Measurements from ENCODE around the gene CHN2. TPM values are rescaled to one million over a fixed set of nuclear protein-coding genes. Genes with fewer than 3 reads are reported as not detected.

CHN2 gene
- total RNA-seq, 6 donors from 2014 or later, result 6.2 to 13.7 (median 11.2) TPM

DNA sequence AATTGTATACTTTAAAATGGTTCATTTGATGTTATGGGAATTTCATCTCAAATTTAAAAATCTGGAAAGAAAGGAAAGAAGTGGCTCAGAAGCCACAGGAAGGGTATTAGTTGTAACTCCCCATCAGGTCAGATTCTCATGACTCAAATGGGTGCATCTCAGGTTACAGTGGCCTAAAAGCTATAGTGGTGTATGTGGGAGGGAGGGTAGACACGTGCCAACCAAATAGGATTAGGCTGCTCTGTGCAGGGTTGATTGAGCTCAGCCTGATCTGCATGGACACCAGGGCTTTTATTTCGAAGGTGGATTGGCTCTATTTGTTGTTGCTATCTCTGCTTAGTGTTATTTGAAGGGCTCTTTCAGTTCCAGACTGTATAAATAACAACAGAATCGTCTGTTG lies 247.6 kb downstream of the CHN2 start:
- DNase-seq (no peak), ATAC-seq (ENCODE audit: low FRiP score in 2 of 2) (no peak)
- no peaks in the 10 kb centered on the region for H3K27me3 ChIP-seq
- H3K9me3 ChIP-seq, result no peaks in the 10 kb centered on the region
- WGBS, 2 donors, result 32 to 44% methylated on average over 3 of the region's 3 CpGs
- H3K4me3 ChIP-seq, result no peak overlapping the region
- no peak for TF ChIP-seq POLR2AphosphoS5 (IDR thresholded peaks at IDR 0.05)
- no peak for TF ChIP-seq POLR2A (IDR thresholded peaks at IDR 0.05)
- TF ChIP-seq, protein P1, sequence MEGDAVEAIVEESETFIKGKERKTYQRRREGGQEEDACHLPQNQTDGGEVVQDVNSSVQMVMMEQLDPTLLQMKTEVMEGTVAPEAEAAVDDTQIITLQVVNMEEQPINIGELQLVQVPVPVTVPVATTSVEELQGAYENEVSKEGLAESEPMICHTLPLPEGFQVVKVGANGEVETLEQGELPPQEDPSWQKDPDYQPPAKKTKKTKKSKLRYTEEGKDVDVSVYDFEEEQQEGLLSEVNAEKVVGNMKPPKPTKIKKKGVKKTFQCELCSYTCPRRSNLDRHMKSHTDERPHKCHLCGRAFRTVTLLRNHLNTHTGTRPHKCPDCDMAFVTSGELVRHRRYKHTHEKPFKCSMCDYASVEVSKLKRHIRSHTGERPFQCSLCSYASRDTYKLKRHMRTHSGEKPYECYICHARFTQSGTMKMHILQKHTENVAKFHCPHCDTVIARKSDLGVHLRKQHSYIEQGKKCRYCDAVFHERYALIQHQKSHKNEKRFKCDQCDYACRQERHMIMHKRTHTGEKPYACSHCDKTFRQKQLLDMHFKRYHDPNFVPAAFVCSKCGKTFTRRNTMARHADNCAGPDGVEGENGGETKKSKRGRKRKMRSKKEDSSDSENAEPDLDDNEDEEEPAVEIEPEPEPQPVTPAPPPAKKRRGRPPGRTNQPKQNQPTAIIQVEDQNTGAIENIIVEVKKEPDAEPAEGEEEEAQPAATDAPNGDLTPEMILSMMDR (IDR thresholded peaks at IDR 0.05), result no peak
- no peak for TF ChIP-seq EP300 (IDR thresholded peaks at IDR 0.05)
- H3K27ac ChIP-seq, result no peak overlapping the region
- no peaks in the 10 kb centered on the region for H3K4me1 ChIP-seq
- H3K36me3 ChIP-seq, result no peaks in the 10 kb centered on the region

DNA sequence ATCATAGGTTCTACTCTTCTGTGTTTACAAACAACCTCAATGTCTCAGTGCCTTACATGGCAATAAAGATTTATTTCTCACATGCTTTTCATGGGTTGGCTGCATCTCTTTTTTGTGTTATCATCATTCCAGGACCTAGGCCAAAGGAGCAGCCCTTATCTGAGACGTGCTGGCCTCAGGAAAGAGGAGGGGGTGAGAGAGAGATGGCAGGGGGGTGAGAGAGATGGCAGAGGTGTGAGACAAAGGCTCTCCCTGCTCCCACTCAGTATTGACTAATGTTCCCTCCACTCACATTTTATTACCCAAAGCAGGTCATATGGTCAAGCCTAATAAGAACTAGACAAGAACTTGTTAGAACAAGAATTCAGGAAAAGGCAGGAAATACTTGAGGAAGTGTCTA lies 249.0 kb downstream of the CHN2 start:
- H3K36me3 ChIP-seq, result no peaks in the 10 kb centered on the region
- ATAC-seq (ENCODE audit: low FRiP score in 2 of 2), result no peak
- no peak for TF ChIP-seq POLR2AphosphoS5 (IDR thresholded peaks at IDR 0.05)
- TF ChIP-seq, protein P1 (IDR thresholded peaks at IDR 0.05), result no peak
- TF ChIP-seq EP300 (IDR thresholded peaks at IDR 0.05), result no peak
- TF ChIP-seq POLR2A (IDR thresholded peaks at IDR 0.05), result no peak
- no peak overlapping the region for H3K27ac ChIP-seq
- no peak overlapping the region for H3K4me3 ChIP-seq
- WGBS, 2 donors, result 77% methylated on average over 1 of the region's 1 CpG
- no peaks in the 10 kb centered on the region for H3K27me3 ChIP-seq
- no peaks in the 10 kb centered on the region for H3K9me3 ChIP-seq
- no peak for DNase-seq
- H3K4me1 ChIP-seq, result no peaks in the 10 kb centered on the region

DNA sequence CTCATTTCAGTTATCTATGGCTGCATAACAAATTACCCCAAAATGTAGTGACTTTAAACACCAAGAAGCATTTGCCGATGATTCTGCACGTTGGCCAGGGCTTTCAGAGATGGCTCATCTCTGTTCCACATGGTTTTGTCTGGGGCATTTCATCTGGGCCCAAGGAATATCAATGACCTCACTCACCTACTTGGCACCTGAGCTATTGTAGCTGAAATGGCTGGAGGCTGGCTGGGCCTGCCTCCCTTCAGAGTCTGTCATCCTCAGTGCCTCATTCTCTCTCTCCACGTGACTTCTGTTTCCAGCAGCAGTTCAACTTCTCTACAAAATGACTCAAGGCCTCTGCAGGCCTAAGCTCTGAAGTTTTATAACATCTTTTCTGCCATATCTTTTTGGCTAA lies 249.7 kb downstream of the CHN2 start:
- no peaks in the 10 kb centered on the region for H3K27me3 ChIP-seq
- DNase-seq (no peak), ATAC-seq (ENCODE audit: low FRiP score in 2 of 2) (no peak)
- H3K36me3 ChIP-seq, result no peaks in the 10 kb centered on the region
- H3K27ac ChIP-seq, result no peak overlapping the region
- H3K9me3 ChIP-seq, result no peaks in the 10 kb centered on the region
- 91 to 93% methylated on average over 3 of the region's 3 CpGs for WGBS, 2 donors
- no peaks in the 10 kb centered on the region for H3K4me1 ChIP-seq
- TF ChIP-seq, protein P1 (IDR thresholded peaks at IDR 0.05), result no peak
- no peak for TF ChIP-seq POLR2AphosphoS5 (IDR thresholded peaks at IDR 0.05)
- no peak for TF ChIP-seq EP300 (IDR thresholded peaks at IDR 0.05)
- no peak for TF ChIP-seq POLR2A (IDR thresholded peaks at IDR 0.05)
- no peak overlapping the region for H3K4me3 ChIP-seq

DNA sequence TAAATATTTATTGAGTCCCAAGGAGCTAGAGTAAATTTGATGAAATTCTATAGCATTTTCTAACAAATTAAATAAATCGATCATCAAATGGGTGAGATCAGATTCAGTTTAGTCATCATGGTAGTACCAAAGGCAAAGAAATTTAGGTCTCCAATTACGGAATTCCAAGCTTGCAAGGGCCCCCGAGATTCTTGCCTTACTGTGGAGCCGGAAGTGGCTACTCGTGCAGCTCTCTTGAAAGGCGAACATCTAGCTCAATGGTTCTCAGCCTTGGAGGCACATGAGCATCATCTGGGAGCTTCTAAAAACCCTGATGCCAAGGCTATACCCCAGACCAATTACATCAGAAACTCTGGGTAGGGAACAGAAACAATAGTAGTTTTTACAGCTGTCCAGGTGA lies 251.2 kb downstream of the CHN2 start:
- 68 to 80% methylated on average over 5 to 6 of the region's 6 CpGs for WGBS, 2 donors
- DNase-seq, result no peak
- no peak for ATAC-seq (ENCODE audit: low FRiP score in 2 of 2)
- H3K9me3 ChIP-seq, result no peaks in the 10 kb centered on the region
- no peaks in the 10 kb centered on the region for H3K27me3 ChIP-seq
- no peak overlapping the region for H3K27ac ChIP-seq
- no peak for TF ChIP-seq POLR2A (IDR thresholded peaks at IDR 0.05)
- no peak for TF ChIP-seq POLR2AphosphoS5 (IDR thresholded peaks at IDR 0.05)
- TF ChIP-seq, protein P1 (IDR thresholded peaks at IDR 0.05), result no peak
- TF ChIP-seq EP300 (IDR thresholded peaks at IDR 0.05), result no peak
- H3K4me3 ChIP-seq, result no peak overlapping the region
- no peaks in the 10 kb centered on the region for H3K4me1 ChIP-seq
- no peaks in the 10 kb centered on the region for H3K36me3 ChIP-seq

DNA sequence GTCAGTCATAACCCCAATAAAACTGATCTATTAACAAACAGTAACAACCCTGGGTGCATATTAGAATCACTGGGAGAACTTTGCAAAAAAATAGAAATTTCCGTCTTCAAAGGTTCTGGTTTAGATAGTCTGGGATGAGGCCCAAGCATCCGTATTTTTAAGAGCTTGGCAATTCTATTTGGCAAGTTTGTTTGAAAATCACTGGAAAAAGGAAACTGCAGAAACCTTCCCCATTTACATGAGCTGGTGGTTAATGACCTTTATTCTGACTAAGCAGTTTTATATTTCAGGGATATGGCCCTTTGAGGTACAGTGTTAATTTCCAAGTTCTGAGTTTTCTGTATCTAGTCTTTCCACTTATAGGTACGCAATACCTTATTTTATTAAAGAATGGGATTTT lies 253.3 kb downstream of the CHN2 start:
- Histone ChIP-seq H3K27me3 (no peaks in the 10 kb centered on the region), H3K27ac (no peak overlapping the region), H3K4me3 (no peak overlapping the region), H3K36me3 (no peaks in the 10 kb centered on the region), H3K9me3 (no peaks in the 10 kb centered on the region), H3K4me1 (no peaks in the 10 kb centered on the region)
- WGBS, 2 donors, result 83 to 84% methylated on average over 3 of the region's 3 CpGs
- DNase-seq, result no peak
- no peak for ATAC-seq (ENCODE audit: low FRiP score in 2 of 2)
- no peak for TF ChIP-seq POLR2AphosphoS5 (IDR thresholded peaks at IDR 0.05)
- TF ChIP-seq, protein P1 (IDR thresholded peaks at IDR 0.05), result no peak
- no peak for TF ChIP-seq POLR2A (IDR thresholded peaks at IDR 0.05)
- no peak for TF ChIP-seq EP300 (IDR thresholded peaks at IDR 0.05)

Data from upper lobe of left lung (tissue), 6 donors.